ENCODE results near the gene SCTR. TPM values are rescaled to one million over a fixed set of nuclear protein-coding genes. Genes with fewer than 3 reads are reported as not detected.

Gene SCTR
- total and polyA plus RNA-seq, 12 donors, result 0.33 to 8.3 (median 0.46) TPM; not detected in 5

GRCh38 chr2:119402106-119402505 lies 122.2 kb downstream of the SCTR start:
- intact Hi-C loops (cut with DNase I), result loop anchor here in 1 of 2 donors (10.0 kb wide), 1 partner anchor 253 kb away; no protein-coding TSS in a partner anchor
- Histone ChIP-seq H3K9me3 (replicated peaks in 1 of 3) (no peaks in the 10 kb centered on the region), H3K4me3 (no peak overlapping the region), H3K27me3 (no peaks in the 10 kb centered on the region), H3K4me1 (replicated peaks in 1 of 2) (peaks cover 0 to 6% of the 10 kb centered on the region in 2 donors), H3K36me3 (replicated peaks in 1 of 2) (no peaks in the 10 kb centered on the region), H3K27ac (no peak overlapping the region)
- WGBS, 4 donors, result 80 to 83% (median 82%) methylated on average over 5 of the region's 5 CpGs
- TF ChIP-seq CTCF (IDR thresholded peaks at IDR 0.05) (no peak), POLR2A (IDR thresholded peaks at IDR 0.05) (no peak)
- DNase-seq, result no peak

- H3K9me3 ChIP-seq (replicated peaks in 1 of 3), result no peaks in the 10 kb centered on the region
- H3K27ac ChIP-seq, result no peak overlapping the region
- no peak overlapping the region for H3K4me3 ChIP-seq
- H3K4me1 ChIP-seq (replicated peaks in 1 of 2), result no peaks in the 10 kb centered on the region
- DNase-seq, result no peak
- intact Hi-C loops (cut with DNase I), result no loop called here
- no peaks in the 10 kb centered on the region for H3K36me3 ChIP-seq (replicated peaks in 1 of 2)
- no peaks in the 10 kb centered on the region for H3K27me3 ChIP-seq
- TF ChIP-seq CTCF (IDR thresholded peaks at IDR 0.05) (no peak), POLR2A (IDR thresholded peaks at IDR 0.05) (no peak)
- 70 to 84% (median 77%) methylated on average over 4 to 6 of the region's 6 CpGs for WGBS, 4 donors
Observed at GRCh38 chr2:119397196-119397595, 127.1 kb downstream of the SCTR start.

GRCh38 chr2:119393971-119394748 lies 130.1 kb downstream of the SCTR start:
- WGBS, 4 donors, result 87 to 93% (median 88%) methylated on average over 3 of the region's 3 CpGs
- H3K4me1 ChIP-seq (replicated peaks in 1 of 2), result peaks cover 12 to 15% of the 10 kb centered on the region in 2 donors
- H3K4me3 ChIP-seq, result no peak overlapping the region
- no peak overlapping the region for H3K27ac ChIP-seq
- no peak for TF ChIP-seq CTCF (IDR thresholded peaks at IDR 0.05)
- TF ChIP-seq POLR2A (IDR thresholded peaks at IDR 0.05), result no peak
- no peaks in the 10 kb centered on the region for H3K36me3 ChIP-seq (replicated peaks in 1 of 2)
- intact Hi-C loops (cut with DNase I), result no loop called here
- no peak for DNase-seq
- no peaks in the 10 kb centered on the region for H3K9me3 ChIP-seq (replicated peaks in 1 of 3)
- H3K27me3 ChIP-seq, result no peaks in the 10 kb centered on the region

Other genes starting within 250 kb of the SCTR start
- 10 to 100 TPM in 7 of 9 donors, 1 to 10 TPM in 2; 2.2 to 22.8 (median 16.8) TPM for gene C2orf76, start 157.6 kb downstream of the SCTR start, total RNA-seq
- gene C2orf76, start 157.6 kb downstream of the SCTR start, polyA plus RNA-seq, result 10 to 100 TPM; 13.0 to 47.4 (median 25.5) TPM
- 100 to 1,000 TPM in 3 of 9 donors, 10 to 100 TPM in 6; 32.3 to 130 (median 91.8) TPM for gene DBI, start 157.5 kb downstream of the SCTR start, total RNA-seq
- gene DBI, start 157.5 kb downstream of the SCTR start, polyA plus RNA-seq, result 100 to 1,000 TPM; 239 to 367 (median 242) TPM
- gene TMEM37, start 92.6 kb downstream of the SCTR start, total RNA-seq, result 10 to 100 TPM in 8 of 9 donors, 1 to 10 TPM in 1; 5.5 to 31.8 (median 18.4) TPM
- 1 to 10 TPM; 6.9 to 8.5 (median 7.2) TPM for gene TMEM37, start 92.6 kb downstream of the SCTR start, polyA plus RNA-seq
- gene CFAP221, start 20.0 kb upstream of the SCTR start, total RNA-seq, result 10 to 100 TPM in 2 of 9 donors, 1 to 10 TPM in 7; 1.1 to 14.0 (median 4.1) TPM
- gene CFAP221, start 20.0 kb upstream of the SCTR start, polyA plus RNA-seq, result 1 to 10 TPM; 4.3 to 4.8 (median 4.8) TPM
- 10 to 100 TPM in 6 of 9 donors, 1 to 10 TPM in 3; 3.8 to 25.8 (median 13.9) TPM for gene TMEM177, start 154.7 kb upstream of the SCTR start, total RNA-seq
- gene TMEM177, start 154.7 kb upstream of the SCTR start, polyA plus RNA-seq, result 10 to 100 TPM in 1 of 3 donors, 1 to 10 TPM in 2; 3.9 to 14.4 (median 7.4) TPM
- gene PTPN4, start 235.4 kb upstream of the SCTR start, total RNA-seq, result 10 to 100 TPM; 28.8 to 56.5 (median 41.1) TPM
- gene PTPN4, start 235.4 kb upstream of the SCTR start, polyA plus RNA-seq, result 10 to 100 TPM in 1 of 3 donors, 1 to 10 TPM in 2; 5.2 to 18.9 (median 5.4) TPM

Measured in adrenal gland (tissue), 12 donors.